SU-DHL-6 (cell line): ENCODE results near the gene CNTROB.
"Not testable (repeated sequence)": the region's sequence is repeated elsewhere in the genome, so short reads cannot be mapped to it uniquely, and the experiment has no call there.

Source experiments
- H2AFZ ChIP-seq: fragments of 200-600 bp; sonication (generic); 2 replicates; pipeline ENCODE4 v1.6.1; 2014; ENCODE audit warnings: low read depth, mild to moderate bottlenecking, moderate library complexity, mixed read lengths, antibody characterized with exemption, low read length; ENCODE audit not compliant: severe bottlenecking
- H3F3A ChIP-seq: fragments of 200-600 bp; shearing (Covaris generic); 2 replicates; pipeline ENCODE4 v1.6.0; 2016; ENCODE audit warnings: antibody characterized with exemption, mild to moderate bottlenecking; ENCODE audit not compliant: insufficient read depth
- H3K27ac ChIP-seq: fragments of 200-600 bp; sonication (generic); 2 replicates; pipeline ENCODE4 v1.5.1; 2016; ENCODE audit warnings: low read depth, mild to moderate bottlenecking, low read length, moderate library complexity, mixed read lengths
- H3K27me3 ChIP-seq: fragments of 200-600 bp; sonication (generic), shearing (Covaris generic); 2 replicates; pipeline ENCODE4 v1.6.0; 2014; ENCODE audit warnings: mild to moderate bottlenecking, low read length
- H3K36me3 ChIP-seq: fragments of 200-600 bp; sonication (generic); 2 replicates; pipeline ENCODE4 v1.6.1; 2014; ENCODE audit warnings: mild to moderate bottlenecking, low read length, mixed read lengths
- H3K4me2 ChIP-seq: fragments of 300-600, 200-600 bp; shearing (Covaris generic), sonication (generic); 2 replicates; pipeline ENCODE4 v1.6.0; 2014; ENCODE audit warnings: low read length, low read depth, mild to moderate bottlenecking; ENCODE audit not compliant: poor library complexity, severe bottlenecking
- H3K4me3 ChIP-seq: fragments of 200-600 bp; sonication (generic); 2 replicates; pipeline ENCODE4 v1.5.1; 2014; ENCODE audit warnings: antibody characterized with exemption, low read length, mild to moderate bottlenecking, mixed read lengths; ENCODE audit not compliant: insufficient read depth, poor library complexity, severe bottlenecking
- H3K79me2 ChIP-seq: fragments of 200-600 bp; sonication (generic); 2 replicates; pipeline ENCODE4 v1.6.1; 2014; ENCODE audit warnings: mild to moderate bottlenecking, low read length, moderate library complexity; ENCODE audit not compliant: insufficient read depth
- H3K9ac ChIP-seq: fragments of 200-600 bp; sonication (generic); 2 replicates; pipeline ENCODE4 v1.7.0; 2014; ENCODE audit warnings: mild to moderate bottlenecking, low read length
- H3K9me2 ChIP-seq: fragments of 200-600 bp; sonication (generic); replicated peaks from 2 replicates; pipeline ENCODE4 v1.6.1; 2014; ENCODE audit warnings: low read length; ENCODE audit not compliant: insufficient read depth
- H3K9me3 ChIP-seq: fragments of 200-600 bp; sonication (generic); 2 replicates; pipeline ENCODE4 v1.6.1; 2014; ENCODE audit warnings: low read length, mixed read lengths; ENCODE audit not compliant: insufficient read depth
- H4K20me1 ChIP-seq: fragments of 200-600 bp; sonication (generic); 2 replicates; pipeline ENCODE4 v1.6.1; 2014; ENCODE audit warnings: low read depth, mild to moderate bottlenecking, antibody characterized with exemption, low read length, moderate library complexity, mixed read lengths
- CTCF ChIP-seq: fragments of 200-600 bp; sonication (generic); IDR thresholded peaks from one replicate; pipeline ENCODE4 v1.5.1; 2017; ENCODE audit warnings: antibody characterized with exemption, mild to moderate bottlenecking, low read length, moderate library complexity; ENCODE audit not compliant: insufficient read depth, poor library complexity, severe bottlenecking
- EZH2phosphoT487 ChIP-seq: fragments of 200-600 bp; sonication (generic), shearing (Covaris generic); conservative IDR thresholded peaks from 2 replicates; pipeline ENCODE4 v1.6.1; 2018; ENCODE audit warnings: mild to moderate bottlenecking, antibody characterized with exemption, low read length, moderate library complexity, mixed read lengths

Gene CNTROB

GRCh38 chr17:7947651-7948050, 15.6 kb downstream of the CNTROB start:
- Histone ChIP-seq H2AFZ (no peak overlapping the region), H3F3A (peaks cover 3% of the 10 kb centered on the region; the same call in 1 of the 2 replicates), H3K36me3 (peaks cover 11% of the 10 kb centered on the region; the same call in 1 of the 2 replicates), H3K4me3 (no peak overlapping the region), H3K9me2 (no peaks in the 10 kb centered on the region), H3K9ac (no peak overlapping the region), H3K9me3 (no peaks in the 10 kb centered on the region), H3K27me3 (no peaks in the 10 kb centered on the region), H3K27ac (no peak overlapping the region), H3K79me2 (no peaks in the 10 kb centered on the region), H3K4me2 (no peak overlapping the region), H4K20me1 (no peaks in the 10 kb centered on the region)
- TF ChIP-seq EZH2phosphoT487: no peak
- no peak for TF ChIP-seq CTCF

- Histone ChIP-seq H3K4me3 (no peak overlapping the region), H3K9ac (no peak overlapping the region), H4K20me1 (no peaks in the 10 kb centered on the region), H3K79me2 (no peaks in the 10 kb centered on the region), H3K36me3 (peaks cover 11% of the 10 kb centered on the region; the same call in 1 of the 2 replicates), H3K9me2 (no peaks in the 10 kb centered on the region), H3F3A (peaks cover 3% of the 10 kb centered on the region; the same call in 1 of the 2 replicates), H3K27ac (no peak overlapping the region), H2AFZ (no peak overlapping the region), H3K4me2 (no peak overlapping the region), H3K27me3 (no peaks in the 10 kb centered on the region), H3K9me3 (no peaks in the 10 kb centered on the region)
- TF ChIP-seq CTCF (no peak), EZH2phosphoT487 (no peak)
Measured at GRCh38 chr17:7950578-7950977, 18.6 kb downstream of the CNTROB start.

- H3K4me2 ChIP-seq: no peak overlapping the region
- no peak overlapping the region for H3K4me3 ChIP-seq
- no peaks in the 10 kb centered on the region for H3K9me3 ChIP-seq
- peaks cover 11% of the 10 kb centered on the region; the same call in 1 of the 2 replicates for H3K36me3 ChIP-seq
- no peak overlapping the region for H3K9ac ChIP-seq
- TF ChIP-seq CTCF (no peak), EZH2phosphoT487 (no peak)
- H3F3A ChIP-seq: peaks cover 3% of the 10 kb centered on the region; the same call in 1 of the 2 replicates
- H4K20me1 ChIP-seq: no peaks in the 10 kb centered on the region
- no peak overlapping the region for H3K27ac ChIP-seq
- H3K9me2 ChIP-seq: no peaks in the 10 kb centered on the region
- no peaks in the 10 kb centered on the region for H3K27me3 ChIP-seq
- no peak overlapping the region for H2AFZ ChIP-seq
- no peaks in the 10 kb centered on the region for H3K79me2 ChIP-seq
Measured at GRCh38 chr17:7951143-7951792, 19.3 kb downstream of the CNTROB start.

GRCh38 chr17:7953266-7953665, 21.3 kb downstream of the CNTROB start:
- peaks cover 11% of the 10 kb centered on the region; the same call in 1 of the 2 replicates for H3K36me3 ChIP-seq
- not testable (repeated sequence) for H3K4me2 ChIP-seq, H3F3A ChIP-seq, H3K9ac ChIP-seq, H4K20me1 ChIP-seq, H3K79me2 ChIP-seq, H2AFZ ChIP-seq, H3K9me3 ChIP-seq, H3K4me3 ChIP-seq, H3K27ac ChIP-seq, H3K9me2 ChIP-seq, H3K27me3 ChIP-seq
